Hypothalamus (tissue), 51 donors: ENCODE data around the gene TRMT11.
A peak's percentile ranks its signal among the peaks of the same experiment; 100 is the strongest.
"Not testable (repeated sequence)": the region's sequence is repeated elsewhere in the genome, so short reads cannot be mapped to it uniquely, and the experiment has no call there.

Experiments used
- DNase-seq, 51 donors: peaks; one replicate each; lab custom pipeline; 2025; lab: John Stamatoyannopoulos, UW

The TRMT11 gene

DNA sequence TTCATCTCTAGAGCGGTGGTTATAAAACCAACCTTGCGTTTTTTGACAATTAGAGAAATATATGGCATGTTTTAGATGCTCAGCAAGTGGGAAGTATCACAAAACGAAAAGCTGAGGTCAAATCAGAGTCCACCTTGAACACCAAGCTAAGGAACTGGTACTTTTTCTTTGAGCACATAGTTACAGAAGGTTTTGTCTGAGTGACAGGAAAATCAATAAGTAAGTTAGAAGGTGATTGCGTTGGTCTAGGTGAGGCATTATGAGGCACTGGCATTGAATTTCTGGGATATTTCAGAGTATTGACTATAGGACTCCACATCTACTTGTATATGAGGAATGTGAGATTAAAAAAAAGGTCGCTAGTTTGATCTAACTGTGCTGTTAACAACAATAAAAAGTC is 30.4 kb upstream of the TRMT11 start:
- DNase-seq = no peak

DNA sequence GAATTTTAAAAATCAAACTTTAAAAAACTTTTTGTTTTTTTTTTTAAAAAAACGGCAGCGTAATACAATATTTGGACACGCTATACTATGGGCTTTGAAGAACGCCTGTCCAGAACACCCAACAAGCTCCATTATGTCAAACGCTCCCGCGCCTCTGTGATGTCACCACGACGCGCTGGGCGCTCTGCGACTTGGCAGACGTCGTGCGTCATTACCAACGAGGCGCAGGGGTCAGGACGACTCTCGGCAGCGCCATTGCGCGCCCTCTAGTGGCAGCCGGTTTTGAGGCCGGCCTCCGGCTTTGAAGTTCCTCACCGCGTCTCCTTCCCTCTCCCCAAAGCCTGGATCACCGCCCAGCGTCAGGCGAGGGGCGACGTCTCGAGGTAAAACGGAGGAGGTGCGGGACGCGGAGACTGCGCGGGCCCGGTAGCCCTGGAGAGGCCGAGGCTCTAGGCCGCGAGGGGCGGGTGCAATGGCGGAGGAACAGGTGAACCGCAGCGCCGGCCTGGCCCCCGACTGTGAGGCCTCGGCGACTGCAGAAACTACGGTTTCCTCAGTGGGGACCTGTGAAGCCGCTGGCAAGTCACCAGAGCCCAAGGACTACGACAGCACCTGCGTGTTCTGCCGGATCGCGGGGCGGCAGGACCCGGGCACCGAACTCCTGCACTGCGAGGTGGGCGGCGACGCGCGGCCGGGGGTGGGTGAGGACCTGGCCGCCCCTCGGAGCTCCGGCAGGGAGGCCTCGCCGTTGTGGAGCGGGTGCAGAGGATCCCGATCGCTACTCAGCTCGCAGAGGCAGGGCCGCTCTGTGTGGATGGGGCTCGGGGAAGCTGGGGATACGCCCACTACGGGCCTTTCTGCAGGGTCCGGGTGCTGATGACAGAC is 29.6 kb upstream of the TRMT11 start, which contains the start of gene HINT3:
HINT3 (plus strand) TSS at position 265 of the 885 bp plus-strand sequence; CDS start at position 473, 208 bp downstream.
- DNase-seq = peak; percentile 46 to 99 (median 92)

DNA sequence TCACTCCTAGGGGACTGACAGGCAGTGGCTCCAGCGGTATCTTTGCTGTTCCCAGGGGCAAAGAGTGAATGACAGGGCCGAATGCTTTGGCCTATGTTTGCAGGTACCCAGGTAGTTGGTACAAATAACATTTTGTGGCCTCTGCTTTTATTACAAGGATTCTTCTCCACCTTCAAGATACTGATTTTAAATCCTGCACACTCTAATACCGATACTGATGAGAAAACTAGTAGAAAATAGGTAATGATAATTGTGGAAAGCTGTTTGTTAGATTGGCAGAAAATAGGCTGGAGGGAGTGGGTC is 29.0 kb upstream of the TRMT11 start:
- DNase-seq = no peak

DNA sequence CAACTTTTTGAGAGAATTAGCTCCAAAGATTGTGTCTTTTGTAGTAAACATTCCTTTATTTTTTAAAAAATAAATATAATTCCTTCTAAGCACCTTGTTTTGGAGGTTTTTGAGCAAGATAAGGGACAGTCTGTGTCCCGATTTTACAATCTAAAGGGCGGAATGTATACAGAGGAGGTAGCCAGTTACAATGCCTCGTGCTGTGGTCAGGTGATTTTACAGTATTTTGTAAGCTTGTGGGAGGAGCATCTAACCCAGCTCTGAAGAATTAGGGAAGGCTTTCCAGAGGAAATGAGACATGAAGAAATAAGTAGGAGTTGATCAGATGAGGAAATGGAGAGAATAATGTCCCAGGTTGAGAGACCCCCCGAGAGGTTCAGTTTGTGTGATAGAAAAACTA is 28.5 kb upstream of the TRMT11 start:
- peak in 10 of 51 donors; percentile 6 to 48 (median 24) for DNase-seq

DNA sequence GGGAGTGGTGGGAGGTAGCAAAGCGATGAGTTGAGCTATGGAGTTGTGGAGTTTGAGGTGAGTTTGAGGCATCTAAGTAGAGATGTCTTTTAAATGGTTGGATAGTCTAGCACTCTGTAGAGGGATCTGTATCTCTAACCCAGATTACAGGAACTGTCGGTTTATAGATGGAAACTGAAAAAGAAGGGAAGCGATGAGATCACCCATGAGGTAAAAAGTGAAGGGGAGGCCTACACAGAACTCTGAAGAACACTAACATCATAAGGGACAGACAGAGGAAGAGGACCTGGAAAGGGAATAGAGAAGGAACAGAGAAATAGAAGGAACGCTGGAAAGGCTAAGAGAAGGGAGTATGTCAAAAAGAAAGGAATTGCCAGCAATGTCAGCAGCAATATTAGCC is 27.3 kb upstream of the TRMT11 start:
- no peak for DNase-seq

DNA sequence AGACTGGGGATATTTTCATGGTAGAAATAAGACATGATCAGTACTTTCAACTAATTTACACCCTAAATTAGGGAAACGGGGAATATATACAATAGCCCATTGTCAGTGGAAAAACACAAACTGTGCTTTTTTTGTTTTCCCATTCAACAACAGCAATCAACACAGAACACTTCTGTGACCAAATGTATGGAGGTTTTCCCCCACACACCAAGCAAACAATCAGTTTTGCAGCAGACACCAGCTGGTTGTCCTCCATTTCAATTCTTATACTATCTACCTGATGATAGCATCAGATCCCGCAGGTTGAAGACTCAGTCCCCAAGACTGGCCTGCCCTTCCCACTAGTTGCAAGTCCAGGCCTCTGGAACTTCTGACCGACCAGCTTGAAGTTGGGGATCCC is 25.2 kb upstream of the TRMT11 start:
- peak in 6 of 51 donors; percentile 2 to 74 (median 20) for DNase-seq

DNA sequence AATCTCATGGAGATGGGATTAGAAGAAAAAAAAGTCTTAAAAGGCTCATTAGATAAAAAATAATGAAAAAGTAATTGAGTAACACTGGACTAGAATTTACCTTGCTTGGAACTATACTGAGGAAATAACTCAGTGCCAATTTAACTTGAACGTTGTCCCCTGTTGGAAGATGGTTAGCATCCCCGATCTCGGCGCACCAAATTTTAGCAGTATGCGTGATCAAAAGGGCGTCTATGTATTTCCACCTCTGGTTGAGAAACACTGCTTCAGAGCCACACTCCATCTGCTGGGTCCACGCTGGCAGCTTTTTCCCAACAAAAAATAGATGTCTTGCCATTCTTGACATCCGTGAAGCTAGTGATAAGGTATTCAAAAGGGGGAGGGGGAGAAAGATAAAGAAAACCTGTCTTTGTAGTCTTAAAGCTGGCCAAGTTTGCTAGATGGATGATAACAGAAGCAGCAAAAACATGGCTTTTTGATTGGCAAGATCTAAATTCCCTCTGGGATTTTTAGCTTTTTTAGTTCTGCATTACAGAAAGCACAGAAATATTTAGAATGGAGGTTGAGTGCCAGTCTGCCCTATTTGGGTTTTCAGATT is 23.3 kb upstream of the TRMT11 start:
- no peak for DNase-seq

DNA sequence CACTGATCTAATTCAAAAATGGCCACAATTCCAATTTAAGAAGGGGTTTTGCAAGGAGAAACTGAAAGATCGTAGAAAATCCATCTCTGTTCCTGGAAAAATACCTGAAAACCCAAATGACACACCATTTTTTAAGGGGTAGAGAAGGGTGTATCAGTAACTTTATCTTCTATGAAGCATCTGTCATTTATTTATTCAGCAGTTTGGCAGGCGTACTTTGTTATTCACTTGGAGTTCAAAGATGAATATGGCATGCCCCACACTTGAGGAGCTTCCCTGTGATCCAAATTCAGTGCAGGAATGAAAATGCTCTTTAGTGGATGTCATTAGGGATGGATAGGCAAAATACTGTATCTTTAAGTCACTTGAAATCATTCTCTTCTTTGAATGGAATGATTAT is 22.5 kb upstream of the TRMT11 start:
- no peak for DNase-seq

DNA sequence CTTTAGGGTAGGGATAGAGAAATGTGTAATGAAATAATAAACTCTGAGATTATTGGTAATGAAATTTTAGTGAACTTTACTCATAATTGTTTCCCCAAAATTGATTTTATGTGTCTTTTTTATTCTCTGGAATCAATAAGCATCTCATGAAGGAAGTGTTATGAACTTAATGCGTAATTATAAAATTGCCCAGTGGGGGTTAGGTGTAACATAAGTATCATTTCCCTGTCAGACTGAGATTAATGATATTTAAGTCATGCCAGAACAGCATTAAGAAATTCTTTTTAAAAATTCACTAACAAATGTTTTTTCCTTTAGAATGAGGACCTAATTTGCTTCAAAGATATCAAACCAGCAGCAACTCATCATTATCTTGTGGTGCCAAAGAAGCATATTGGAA is 19.8 kb upstream of the TRMT11 start:
- DNase-seq = no peak

DNA sequence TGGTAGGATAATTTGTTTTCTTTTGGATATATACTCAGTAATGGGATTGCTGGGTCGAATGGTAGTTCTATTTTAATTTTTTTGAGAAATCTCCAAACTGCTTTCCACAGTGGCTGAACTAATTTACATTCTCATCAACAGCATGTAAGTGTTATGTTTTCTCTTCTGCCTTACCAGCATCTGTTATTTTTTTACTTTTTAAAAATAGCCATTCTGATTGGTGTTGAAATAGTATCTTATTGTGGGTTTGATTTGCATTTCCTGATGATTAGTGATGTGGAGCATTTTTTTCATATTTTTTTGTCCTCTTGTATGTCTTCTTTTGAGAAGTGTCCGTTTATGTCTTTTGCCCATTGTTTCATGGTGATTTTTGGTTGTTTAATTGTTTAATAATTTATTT is 17.8 kb upstream of the TRMT11 start:
- no peak for DNase-seq

DNA sequence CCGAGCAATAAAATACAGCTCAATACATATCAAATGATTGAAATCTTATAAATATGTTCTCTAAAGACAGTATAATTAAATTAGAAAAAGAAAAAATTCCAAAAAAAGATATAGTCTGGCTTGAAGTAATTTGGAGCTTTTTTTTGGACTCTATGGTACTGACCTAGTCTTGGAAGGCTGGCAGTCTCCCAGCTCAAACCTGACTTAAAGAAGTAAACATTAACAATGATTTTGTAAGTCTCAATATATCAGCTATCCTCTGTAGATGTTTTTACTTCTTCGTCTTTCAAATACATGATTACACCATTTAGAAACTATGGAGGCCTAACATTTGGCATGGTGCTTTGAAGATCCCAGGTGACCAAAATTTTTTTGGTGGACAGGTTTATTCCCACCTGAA is 15.6 kb upstream of the TRMT11 start:
- DNase-seq = no peak

DNA sequence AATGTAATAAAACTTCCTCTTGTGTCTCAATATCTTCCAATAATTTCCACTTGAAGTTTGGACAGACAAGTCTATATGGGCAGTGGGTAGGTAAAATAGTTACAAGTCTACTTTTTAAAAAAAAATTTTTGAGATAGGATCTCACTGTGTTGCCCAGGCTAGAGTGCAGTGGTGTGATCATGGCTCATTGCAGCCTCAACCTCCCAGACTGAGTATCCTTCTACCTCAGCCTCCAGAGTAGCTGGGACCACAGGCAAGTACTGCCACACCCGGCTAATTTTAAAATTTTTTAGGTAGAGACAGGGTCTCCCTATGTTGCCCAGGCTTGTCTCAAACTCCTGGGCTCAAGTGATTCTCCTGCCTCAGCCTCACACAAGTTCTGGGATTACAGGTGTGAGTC is 13.9 kb upstream of the TRMT11 start:
- not testable (repeated sequence) for DNase-seq

DNA sequence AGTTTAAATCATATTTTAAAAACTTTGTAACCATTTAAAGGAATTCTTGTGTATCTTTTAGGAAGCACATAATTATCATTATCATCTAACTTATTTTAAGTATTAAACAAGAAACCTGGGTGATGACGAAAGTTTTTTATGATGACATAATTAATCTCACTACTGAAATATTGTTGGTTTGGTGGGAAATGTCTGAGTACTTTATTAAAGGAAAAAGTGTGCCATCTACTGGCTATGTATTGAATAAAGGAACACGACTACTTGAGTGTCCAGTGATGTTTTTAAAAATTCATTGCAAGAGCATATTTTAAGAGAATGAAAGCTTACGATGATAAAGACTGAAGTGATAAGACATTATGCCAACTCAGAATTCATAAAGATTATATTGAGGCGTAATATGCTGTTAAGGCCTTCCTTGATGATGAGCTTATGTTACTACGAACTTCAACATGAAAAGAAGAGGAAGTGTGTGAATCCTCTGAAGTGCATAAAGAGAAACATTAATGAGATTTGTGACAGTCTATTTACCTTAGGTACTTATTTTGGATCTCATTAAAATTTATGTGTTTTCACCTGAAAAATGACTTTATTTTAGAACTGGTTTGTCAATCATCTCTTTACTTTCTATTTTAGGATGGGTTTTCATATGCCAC is 12.0 kb upstream of the TRMT11 start:
- peak in 1 of 51 donors; percentile 33 for DNase-seq

DNA sequence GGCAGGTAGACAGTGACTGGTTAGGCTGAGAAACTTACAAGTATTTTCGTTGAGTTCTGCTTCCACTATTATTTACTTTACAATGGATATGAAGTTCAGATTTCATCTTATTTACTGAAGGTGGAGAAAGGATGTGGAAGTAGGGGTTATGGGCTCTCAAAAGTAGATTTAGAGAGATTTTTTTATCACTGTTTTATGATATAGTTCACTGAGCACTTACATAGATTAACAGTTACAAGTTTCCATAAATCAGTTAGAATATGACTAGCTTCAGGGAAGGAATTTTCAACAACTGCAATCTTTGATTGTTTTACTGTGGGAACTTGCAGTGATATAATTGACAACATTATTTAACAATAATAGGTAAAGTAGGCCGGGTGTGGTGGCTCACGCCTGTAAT is 7.2 kb upstream of the TRMT11 start:
- no peak for DNase-seq

DNA sequence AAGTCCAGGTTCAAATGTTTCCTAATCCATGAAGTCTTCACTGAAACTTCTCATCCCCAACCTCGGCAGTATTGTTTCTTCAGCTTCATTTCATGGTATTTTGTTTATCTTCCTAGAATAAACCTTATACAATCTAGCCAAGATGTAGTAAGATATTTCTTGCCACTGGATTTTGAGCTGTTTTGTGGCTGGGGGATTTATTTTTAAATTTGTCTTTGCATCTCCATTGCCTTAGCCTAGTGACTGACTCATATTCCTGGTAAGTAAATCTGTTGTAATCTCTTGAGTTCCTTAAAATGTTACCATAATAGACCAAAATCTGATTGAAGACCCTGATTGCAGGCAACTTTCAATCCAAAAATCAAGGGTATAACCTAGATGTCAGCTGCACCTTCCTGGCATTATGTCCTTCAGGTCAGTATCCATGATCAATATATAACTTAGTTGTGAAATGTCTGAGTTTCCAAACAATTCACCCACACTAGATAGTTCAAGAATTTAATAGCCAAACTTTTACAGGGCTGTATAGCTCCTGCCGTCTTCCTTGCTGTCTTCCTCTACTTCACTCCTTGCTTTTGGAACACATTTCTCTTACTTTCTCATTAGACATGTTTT is 4.7 kb upstream of the TRMT11 start:
- DNase-seq = no peak

DNA sequence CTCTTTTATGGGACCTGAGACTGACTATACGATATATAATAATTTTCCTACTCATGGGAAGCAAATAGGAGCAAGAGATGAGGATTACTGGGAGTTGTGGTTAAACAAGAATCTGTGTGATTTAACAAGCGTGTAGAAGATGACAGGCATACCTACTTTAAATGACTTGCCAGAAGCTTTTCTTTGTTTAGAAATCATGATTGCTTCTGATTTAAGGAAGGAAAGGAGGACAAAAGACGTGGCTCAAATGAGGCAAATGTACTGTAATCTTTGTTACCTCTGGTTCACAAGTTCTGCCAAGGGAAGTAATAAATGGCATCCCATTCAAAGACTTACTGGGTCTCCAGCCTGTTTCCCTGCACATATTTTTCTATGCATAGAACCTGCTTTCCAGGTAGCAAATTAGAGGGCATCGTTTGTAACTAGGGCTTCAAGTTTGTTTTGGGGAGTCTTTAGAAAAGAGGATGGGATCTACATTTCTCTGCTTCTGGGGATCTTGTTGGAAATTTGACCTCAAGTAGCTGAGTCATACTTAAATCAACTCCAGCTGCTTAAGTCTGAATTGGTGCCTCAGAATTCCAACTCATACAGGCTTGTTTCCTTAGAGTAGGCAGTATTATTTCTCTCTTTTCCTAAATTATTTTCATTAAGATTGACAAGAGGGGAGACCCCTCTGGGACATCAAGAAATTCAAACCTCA is 2.9 kb upstream of the TRMT11 start:
- DNase-seq = no peak

DNA sequence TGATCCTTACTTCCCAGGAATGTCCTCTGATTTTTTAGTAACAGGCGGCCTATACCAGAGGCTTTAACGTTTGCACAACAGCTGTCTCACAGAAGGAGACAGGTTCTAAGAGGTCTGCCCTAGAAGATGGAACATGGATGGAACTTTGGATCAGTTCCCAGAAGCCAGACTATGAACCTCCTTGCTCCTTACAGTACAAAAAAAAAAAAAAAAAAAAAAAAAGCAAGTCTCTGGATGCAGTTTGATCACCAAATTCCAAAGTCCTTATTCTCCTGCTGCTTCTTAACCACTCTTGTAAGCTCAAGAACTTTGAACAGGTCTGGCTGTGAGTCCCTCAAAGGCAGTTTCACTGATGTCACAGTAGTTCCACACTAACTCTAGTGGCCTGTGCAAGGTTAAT is 2.0 kb upstream of the TRMT11 start:
- DNase-seq = no peak

DNA sequence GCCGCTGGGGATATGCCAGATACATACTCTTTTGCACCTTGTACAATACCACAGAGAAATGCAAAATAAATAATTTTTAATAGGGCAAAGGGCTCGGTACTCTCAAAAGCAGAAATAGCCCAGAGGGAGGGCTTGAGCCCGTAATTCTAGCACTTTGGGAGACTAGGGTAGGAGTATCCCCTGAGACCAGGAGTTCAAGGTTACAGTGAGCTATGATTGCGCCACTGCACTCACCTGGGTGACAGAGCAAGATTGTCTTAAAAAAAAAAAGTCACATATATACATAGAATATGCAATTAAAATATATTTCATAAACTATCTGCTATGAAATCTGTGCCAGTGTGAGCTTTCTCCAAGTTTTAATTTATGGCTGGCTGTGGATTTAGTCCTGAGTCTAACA is 818 bp upstream of the TRMT11 start:
- DNase-seq = no peak

DNA sequence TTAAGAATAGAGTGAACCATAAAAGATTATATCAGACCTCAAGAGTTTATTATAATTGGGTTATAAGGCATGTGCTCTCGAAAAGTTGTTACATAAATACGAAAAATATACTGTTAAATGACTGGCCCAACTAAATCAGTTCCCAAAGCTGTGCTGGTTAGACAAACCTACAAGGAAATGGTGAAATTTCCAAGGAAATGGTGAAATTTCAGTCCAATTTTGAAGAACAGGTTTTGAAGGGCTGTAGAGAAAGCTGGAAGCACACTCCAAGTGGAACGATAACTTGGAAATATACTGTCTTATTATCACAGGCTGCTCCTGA is 400 bp upstream of the TRMT11 start:
- no peak for DNase-seq

DNA sequence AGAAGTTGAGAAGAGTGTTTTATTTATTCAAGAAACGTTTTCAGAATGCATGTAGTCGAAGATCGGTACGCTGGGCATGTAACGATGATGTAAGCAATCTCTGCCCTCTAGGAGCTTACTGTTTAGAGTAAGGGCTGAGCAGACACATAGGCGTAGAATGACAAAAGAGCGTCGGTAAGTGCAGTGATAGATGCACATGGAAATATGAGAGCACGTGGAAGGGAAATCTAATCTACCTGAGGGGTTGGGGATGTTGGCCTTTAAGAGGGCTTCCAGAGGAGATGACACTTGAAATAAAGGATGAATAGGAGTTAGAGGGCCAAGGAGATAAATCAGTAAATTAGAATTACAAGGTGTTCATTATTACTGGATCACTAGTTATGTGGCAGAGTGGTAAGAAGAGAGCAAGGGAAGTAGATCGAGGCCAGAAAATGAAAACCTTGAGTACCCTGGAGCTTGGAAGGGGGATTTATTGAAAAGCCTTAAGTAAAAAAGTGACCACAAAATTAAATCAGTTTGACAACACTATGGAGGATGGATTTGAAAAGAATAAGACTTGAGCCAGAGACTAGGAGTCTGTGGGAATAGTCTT is 782 bp downstream of the TRMT11 start:
- DNase-seq = no peak

DNA sequence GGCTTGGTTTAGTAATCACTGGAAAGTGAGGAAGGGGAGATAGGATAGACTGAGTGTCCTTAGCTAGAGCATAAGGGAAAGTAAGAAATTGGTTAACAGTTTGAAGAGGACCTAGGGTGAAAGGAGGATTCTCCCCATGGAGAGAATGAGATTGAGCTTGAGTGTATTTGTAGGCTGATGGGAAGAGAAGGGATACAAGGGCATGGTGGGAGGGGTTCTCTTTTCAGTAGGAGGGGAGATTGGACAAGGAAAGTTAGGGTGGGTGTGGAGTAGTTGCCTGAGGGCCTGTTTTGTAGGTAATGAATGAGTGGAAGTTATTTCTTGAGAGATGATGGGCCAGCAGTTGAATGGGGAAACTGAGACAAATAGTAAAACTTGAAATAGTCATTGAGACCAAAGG is 1.9 kb downstream of the TRMT11 start:
- no peak for DNase-seq
